ENCODE measurements around the gene TMEM63A. TPM values are rescaled to one million over a fixed set of nuclear protein-coding genes. Genes with fewer than 3 reads are reported as not detected.

The TMEM63A gene
- total RNA-seq, 1 donor from 2014 or later, result 24.8 TPM

DNA sequence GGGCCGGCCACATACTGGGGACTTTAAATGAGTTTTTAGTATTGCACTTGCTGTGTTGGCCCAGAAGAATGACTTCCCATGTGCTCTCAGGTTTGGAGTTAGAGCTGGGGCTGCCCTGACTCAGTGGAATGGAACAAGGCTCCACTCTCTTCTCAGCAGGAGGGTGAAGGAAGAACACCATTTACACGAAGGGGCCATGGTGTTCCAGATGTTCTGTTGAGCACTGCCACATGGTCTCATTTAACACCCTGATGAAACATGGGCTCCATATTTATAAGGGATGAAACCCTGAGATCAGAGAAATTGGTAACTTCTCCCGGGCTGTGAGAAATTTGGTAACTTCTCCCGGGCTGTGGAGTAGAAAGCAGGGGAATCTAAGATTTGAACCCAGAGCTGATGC lies 36.1 kb upstream of the TMEM63A start:
- DNase-seq (ENCODE audit: low read depth, low spot score), result no peak
- Mint-ChIP-seq H3K4me3 (no peak overlapping the region), H3K4me1 (peaks cover 24% of the 10 kb centered on the region), H3K9me3 (no peaks in the 10 kb centered on the region), H3K36me3 (ENCODE audit: low read depth) (peaks cover 4% of the 10 kb centered on the region), H3K27ac (ENCODE audit: unreplicated experiment) (no peak overlapping the region), H3K27me3 (ENCODE audit: low read depth) (no peaks in the 10 kb centered on the region)
- TF ChIP-seq, protein P1, sequence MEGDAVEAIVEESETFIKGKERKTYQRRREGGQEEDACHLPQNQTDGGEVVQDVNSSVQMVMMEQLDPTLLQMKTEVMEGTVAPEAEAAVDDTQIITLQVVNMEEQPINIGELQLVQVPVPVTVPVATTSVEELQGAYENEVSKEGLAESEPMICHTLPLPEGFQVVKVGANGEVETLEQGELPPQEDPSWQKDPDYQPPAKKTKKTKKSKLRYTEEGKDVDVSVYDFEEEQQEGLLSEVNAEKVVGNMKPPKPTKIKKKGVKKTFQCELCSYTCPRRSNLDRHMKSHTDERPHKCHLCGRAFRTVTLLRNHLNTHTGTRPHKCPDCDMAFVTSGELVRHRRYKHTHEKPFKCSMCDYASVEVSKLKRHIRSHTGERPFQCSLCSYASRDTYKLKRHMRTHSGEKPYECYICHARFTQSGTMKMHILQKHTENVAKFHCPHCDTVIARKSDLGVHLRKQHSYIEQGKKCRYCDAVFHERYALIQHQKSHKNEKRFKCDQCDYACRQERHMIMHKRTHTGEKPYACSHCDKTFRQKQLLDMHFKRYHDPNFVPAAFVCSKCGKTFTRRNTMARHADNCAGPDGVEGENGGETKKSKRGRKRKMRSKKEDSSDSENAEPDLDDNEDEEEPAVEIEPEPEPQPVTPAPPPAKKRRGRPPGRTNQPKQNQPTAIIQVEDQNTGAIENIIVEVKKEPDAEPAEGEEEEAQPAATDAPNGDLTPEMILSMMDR (conservative IDR thresholded peaks at IDR 0.05), result no peak

- H3K9me3 Mint-ChIP-seq, result no peaks in the 10 kb centered on the region
- peaks cover 4% of the 10 kb centered on the region for H3K36me3 Mint-ChIP-seq (ENCODE audit: low read depth)
- H3K4me1 Mint-ChIP-seq, result peaks cover 19% of the 10 kb centered on the region
- no peak overlapping the region for H3K27ac Mint-ChIP-seq (ENCODE audit: unreplicated experiment)
- H3K4me3 Mint-ChIP-seq, result no peak overlapping the region
- H3K27me3 Mint-ChIP-seq (ENCODE audit: low read depth), result no peaks in the 10 kb centered on the region
- TF ChIP-seq, protein P1 (conservative IDR thresholded peaks at IDR 0.05), result no peak
- DNase-seq (ENCODE audit: low read depth, low spot score), result no peak
Observed at GRCh38 chr1:225917536-225917935, 35.4 kb upstream of the TMEM63A start.

DNA sequence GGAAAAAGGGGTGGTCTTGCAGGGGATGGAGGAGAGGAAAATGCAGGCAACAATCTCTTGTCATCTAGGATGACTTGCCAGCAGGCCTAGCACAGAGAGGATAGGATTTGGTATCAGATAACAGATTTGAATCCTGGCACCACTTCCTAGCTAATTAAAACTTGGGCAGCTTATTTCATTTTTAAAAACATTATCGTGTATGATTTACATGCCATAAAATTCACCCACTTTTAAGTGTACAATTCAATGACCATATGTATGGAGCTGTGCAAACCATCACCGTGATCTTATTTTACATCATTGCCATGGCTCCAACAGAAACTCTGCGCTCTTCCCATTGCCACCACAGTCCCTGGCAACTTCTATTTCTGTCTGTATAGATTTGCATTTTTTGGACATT lies 34.9 kb upstream of the TMEM63A start:
- Mint-ChIP-seq H3K4me3 (no peak overlapping the region), H3K9me3 (no peaks in the 10 kb centered on the region), H3K27ac (ENCODE audit: unreplicated experiment) (no peak overlapping the region), H3K27me3 (ENCODE audit: low read depth) (no peaks in the 10 kb centered on the region), H3K4me1 (peaks cover 16% of the 10 kb centered on the region), H3K36me3 (ENCODE audit: low read depth) (peaks cover 4% of the 10 kb centered on the region)
- TF ChIP-seq, protein P1 (conservative IDR thresholded peaks at IDR 0.05), result no peak
- DNase-seq (ENCODE audit: low read depth, low spot score), result no peak

- Mint-ChIP-seq H3K4me3 (no peak overlapping the region), H3K27ac (ENCODE audit: unreplicated experiment) (no peak overlapping the region)
Observed at GRCh38 chr1:225915538-225915991, 33.4 kb upstream of the TMEM63A start.

GRCh38 chr1:225914947-225915346 lies 32.8 kb upstream of the TMEM63A start:
- Mint-ChIP-seq H3K27me3 (ENCODE audit: low read depth) (peaks cover 4% of the 10 kb centered on the region), H3K27ac (ENCODE audit: unreplicated experiment) (no peak overlapping the region), H3K36me3 (ENCODE audit: low read depth) (peaks cover 4% of the 10 kb centered on the region), H3K4me1 (peaks cover 22% of the 10 kb centered on the region), H3K4me3 (no peak overlapping the region), H3K9me3 (no peaks in the 10 kb centered on the region)
- TF ChIP-seq, protein P1 (conservative IDR thresholded peaks at IDR 0.05), result no peak
- no peak for DNase-seq (ENCODE audit: low read depth, low spot score)

More at GRCh38 chr1:225915538-225915991, 33.4 kb upstream of the TMEM63A start:
- DNase-seq (ENCODE audit: low read depth, low spot score), result no peak
- Mint-ChIP-seq H3K36me3 (ENCODE audit: low read depth) (peaks cover 4% of the 10 kb centered on the region), H3K9me3 (no peaks in the 10 kb centered on the region), H3K27me3 (ENCODE audit: low read depth) (peaks cover 4% of the 10 kb centered on the region), H3K4me1 (peaks cover 22% of the 10 kb centered on the region)
- TF ChIP-seq, protein P1 (conservative IDR thresholded peaks at IDR 0.05), result no peak
